ENCODE data around the gene NUBPL.

- no peak for TF ChIP-seq POLR2AphosphoS5 (IDR thresholded peaks at IDR 0.05)
- TF ChIP-seq, protein P1, sequence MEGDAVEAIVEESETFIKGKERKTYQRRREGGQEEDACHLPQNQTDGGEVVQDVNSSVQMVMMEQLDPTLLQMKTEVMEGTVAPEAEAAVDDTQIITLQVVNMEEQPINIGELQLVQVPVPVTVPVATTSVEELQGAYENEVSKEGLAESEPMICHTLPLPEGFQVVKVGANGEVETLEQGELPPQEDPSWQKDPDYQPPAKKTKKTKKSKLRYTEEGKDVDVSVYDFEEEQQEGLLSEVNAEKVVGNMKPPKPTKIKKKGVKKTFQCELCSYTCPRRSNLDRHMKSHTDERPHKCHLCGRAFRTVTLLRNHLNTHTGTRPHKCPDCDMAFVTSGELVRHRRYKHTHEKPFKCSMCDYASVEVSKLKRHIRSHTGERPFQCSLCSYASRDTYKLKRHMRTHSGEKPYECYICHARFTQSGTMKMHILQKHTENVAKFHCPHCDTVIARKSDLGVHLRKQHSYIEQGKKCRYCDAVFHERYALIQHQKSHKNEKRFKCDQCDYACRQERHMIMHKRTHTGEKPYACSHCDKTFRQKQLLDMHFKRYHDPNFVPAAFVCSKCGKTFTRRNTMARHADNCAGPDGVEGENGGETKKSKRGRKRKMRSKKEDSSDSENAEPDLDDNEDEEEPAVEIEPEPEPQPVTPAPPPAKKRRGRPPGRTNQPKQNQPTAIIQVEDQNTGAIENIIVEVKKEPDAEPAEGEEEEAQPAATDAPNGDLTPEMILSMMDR (IDR thresholded peaks at IDR 0.05), result no peak
- no peak for TF ChIP-seq POLR2A (IDR thresholded peaks at IDR 0.05)
Observed at GRCh38 chr14:31880935-31881334, 319.7 kb downstream of the NUBPL start.

Measured in suprapubic skin (tissue), 4 donors.